ENCODE data around the gene KCNK4.
A peak's percentile ranks its signal among the peaks of the same experiment; 100 is the strongest.

- no peak for TF ChIP-seq REST (IDR thresholded peaks at IDR 0.05; ENCODE audit: insufficient read depth in 1 of 2, low read depth in 2 of 2, low read length in 2 of 2)
- no peak; the same call in 1 of the 2 replicates for TF ChIP-seq POLR2AphosphoS5 (IDR thresholded peaks at IDR 0.05; ENCODE audit: low read depth, low read length)
- TF ChIP-seq SIN3A (IDR thresholded peaks at IDR 0.05; ENCODE audit: borderline replicate concordance, insufficient read depth, low read length) = peak; percentile 90; the same call in 1 of the 2 replicates
- TF ChIP-seq FOXP2 (optimal IDR thresholded peaks at IDR 0.05; ENCODE audit: borderline replicate concordance, extremely low read depth, extremely low read length, insufficient read depth) = peak; percentile 48
Observed at GRCh38 chr11:64305075-64305690, 14.1 kb downstream of the KCNK4 start, which contains the start of gene ESRRA.

Data from PFSK-1 (cell line).